HG03469 (cell line): ENCODE measurements around the gene CEP97.

Source experiments
- ATAC-seq: cut with Tn5 transposase; IDR thresholded peaks from one replicate; pipeline ENCODE4 v1.9.1; 2021; ENCODE audit warnings: mild to moderate bottlenecking, moderate library complexity, moderate number of reproducible peaks; ENCODE audit not compliant: unreplicated experiment

CEP97 gene

DNA sequence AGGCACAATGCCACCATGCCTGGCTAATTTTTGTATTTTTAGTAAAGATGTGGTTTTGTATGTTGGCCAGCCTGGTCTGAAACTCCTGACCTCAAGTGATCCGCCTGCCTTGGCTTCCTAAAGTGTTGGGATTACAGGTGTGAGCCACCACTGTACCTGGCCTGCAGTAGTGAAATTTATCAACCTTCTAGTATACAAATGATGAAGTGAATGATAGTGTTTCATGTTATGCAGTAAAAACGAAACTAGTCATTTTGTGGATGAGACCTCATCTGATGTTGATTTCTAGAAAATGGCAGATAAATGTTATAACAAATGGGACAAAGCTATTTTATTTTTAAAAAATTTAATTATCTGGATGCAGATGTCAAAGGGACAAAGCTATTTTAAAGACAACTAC, 87.5 kb downstream of the CEP97 start:
- no peak for ATAC-seq

- ATAC-seq = no peak
Observed at GRCh38 chr3:101812895-101813294, 88.5 kb downstream of the CEP97 start.

DNA sequence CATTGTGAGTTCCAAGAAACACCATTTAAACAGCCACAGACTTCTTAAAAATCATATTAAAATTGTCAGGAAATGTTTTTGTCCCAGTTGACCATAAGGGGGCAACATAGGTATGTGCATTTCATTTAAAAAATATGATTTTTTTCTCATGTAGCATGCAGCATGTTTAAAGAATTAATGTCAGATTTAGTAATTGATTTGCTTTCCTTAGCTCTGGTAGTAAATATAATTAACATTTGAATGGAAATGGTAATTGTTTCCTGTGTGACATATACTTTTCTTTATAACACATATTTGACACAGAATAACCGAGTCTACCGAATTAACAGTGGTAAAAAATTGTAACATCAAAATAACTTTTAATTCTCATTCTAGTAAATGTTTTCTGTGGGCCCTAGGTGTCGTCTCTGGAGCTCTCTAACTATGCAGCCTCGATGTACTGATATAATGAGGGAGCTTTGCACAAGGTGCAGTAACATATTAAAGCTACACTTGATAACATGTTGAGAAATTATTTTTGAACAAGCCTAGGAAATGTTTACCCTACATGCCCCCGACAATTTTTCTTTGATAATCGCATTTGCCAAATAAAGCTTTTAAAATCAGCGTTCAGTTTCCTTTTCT, 89.5 kb downstream of the CEP97 start:
- ATAC-seq = no peak

DNA sequence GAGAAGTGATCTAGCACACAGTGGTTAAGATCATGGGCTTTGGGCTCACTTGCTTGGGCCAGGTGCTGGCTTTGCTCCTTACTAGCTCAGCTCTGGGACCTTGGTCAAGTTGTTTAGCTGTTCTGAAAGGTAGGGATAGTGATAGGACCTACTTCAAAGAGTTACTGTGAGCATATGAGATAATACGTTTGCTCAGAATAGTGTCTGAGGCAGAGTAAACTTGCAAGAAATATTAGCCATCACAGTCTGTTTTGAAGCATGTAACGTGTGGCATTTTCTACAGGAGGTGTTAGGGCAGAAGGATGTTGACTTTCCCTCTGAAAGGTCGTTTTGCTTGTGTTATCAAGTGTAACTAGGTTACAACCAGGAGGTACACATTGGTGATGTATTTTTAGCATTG, 90.4 kb downstream of the CEP97 start:
- ATAC-seq = no peak

DNA sequence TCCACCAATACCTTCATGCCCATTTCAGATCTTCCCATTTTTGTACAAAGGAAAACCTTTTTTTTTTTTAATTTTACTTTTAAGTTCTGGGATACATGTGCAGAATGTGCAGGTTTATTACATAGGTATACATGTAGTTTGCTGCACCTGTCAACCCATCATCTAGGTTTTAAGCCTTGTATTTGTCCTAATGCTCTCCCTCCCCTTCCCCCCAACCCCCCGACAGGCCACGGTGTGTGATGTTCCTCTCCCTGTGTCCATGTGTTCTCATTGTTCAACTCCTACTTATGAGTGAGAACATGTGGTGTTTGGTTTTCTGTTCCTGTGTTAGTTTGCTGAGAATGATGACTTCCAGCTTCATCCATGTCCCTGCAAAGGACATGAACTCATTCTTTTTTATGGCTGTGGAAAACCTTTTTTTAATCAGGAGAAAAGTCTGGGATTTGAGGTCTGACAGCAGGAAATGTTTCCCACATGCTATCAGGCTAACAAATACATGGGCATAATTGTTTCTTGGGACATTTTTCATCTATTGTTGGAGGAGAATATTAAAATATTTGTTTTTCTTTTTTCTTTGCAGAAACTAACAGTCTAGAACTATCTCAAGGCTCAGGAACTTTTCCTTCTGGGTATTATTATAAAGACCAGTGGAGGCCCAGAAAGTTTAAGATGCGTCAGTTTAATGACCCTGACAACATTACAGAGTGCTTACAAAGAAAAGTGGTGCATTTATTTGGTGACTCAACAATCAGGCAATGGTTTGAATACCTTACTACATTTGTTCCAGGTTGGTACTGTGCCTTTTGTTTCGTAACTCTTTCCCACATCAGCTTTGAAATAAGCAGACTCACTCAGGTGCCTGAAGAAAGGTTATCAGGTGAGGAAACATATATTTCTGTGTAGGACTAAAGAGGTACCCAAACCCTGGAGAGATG, 92.1 kb downstream of the CEP97 start:
- ATAC-seq = no peak

- ATAC-seq = no peak
Observed at GRCh38 chr3:101817992-101818391, 93.6 kb downstream of the CEP97 start.

DNA sequence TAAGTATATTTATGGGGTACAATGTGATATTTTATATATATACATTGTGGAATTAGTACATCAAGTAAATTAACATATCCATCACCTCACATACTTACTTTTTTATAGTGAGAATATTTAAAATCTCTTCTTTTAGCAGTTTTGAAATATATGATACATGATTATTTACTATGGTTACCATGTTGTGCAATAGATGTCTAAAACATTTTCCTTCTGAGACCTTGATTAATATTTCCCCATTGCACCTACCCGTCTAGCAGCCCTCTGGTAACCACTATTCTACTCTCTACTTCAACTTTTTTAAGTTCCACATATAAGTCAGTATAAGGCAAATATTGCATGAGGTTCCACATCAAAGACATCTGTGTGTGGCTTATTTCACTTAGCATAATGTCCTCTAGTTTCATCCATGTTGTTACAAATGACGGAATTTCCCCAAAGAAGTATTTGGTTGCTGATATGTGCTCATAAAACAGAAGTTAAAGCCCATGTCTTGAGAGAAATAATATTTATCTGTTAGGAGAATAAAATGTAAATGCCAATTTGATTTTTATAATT, 95.3 kb downstream of the CEP97 start:
- peak; percentile 60 for ATAC-seq
